Stimulated activated CD4-positive, alpha-beta T cell treated with anti-CD3 and anti-CD28 coated beads, Interleukin-4, amount 100 ng/mL, for 1 hour (primary cell): ENCODE data around the gene SDC3.

Source experiments
- DNase-seq: peaks from one replicate; pipeline ENCODE4 v3.0.0-alpha.2; 2020

Gene SDC3

DNA sequence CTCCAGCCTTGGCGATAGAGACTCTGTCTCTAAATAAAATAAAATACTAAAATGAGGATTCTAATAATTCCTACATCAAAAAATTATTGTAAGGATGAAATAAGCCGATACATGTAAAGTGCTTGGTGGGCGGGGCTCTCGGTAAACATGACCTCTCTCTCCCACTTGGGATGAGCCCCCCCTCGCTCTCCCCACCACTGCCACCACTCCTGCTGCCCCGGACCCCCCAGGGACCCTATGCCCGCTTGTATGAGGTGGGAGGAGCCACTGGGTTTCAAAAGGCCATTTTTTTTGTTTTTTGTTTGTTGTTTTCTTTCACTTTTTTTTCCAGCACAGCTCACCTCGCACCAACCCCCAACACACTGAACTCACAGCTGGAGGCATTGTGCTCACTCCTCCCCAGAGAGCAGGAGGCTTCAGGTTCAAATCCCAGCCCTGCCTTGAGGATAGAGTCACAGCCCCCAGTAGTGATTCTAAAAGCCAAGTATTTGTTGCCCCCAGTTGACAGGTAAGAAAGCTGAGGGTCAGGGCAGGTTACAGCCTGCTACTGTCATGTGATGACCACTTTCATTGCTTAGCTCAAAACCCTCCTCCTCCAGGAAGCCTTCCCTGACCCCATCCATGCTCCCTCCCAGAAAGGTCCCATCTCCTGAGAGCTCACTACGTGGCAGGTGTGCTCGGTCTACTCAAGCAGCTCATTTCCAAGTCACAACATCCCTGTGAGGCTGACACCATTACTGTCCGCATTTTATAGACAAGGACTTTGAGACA lies 4.2 kb downstream of the SDC3 start:
- DNase-seq: no peak

DNA sequence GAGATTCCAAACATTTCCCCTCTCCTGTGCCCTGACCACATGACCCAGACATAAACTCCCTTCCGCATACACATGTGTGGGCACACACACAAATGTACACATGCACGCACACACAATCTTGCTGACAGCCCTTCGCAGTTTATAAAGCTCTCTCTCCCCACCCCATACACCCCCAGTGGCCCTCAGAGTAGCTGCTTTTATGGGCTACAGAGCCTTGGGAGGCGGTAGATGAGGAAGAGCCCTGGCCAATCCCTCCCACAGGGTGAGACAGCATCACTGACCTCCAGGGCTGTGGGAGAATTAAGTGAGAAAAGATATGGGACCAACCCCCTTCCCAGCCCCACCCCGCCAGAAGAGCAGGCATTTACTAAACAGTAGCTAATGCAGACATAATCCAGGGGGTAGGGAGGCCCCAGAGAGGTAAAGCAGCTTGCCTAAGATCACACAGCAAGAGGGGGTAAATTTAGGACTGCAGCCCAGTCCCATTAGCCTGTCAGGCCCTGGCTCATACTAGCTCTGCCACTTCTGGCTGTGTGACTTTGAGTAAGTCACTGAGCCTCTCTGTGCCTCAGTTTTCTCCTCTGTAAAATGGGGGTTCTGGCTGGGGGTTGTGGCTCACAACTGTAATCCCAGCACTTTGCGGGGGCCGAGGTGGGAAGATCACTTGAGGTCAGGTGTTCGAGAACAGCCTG lies 5.1 kb downstream of the SDC3 start:
- no peak for DNase-seq

DNA sequence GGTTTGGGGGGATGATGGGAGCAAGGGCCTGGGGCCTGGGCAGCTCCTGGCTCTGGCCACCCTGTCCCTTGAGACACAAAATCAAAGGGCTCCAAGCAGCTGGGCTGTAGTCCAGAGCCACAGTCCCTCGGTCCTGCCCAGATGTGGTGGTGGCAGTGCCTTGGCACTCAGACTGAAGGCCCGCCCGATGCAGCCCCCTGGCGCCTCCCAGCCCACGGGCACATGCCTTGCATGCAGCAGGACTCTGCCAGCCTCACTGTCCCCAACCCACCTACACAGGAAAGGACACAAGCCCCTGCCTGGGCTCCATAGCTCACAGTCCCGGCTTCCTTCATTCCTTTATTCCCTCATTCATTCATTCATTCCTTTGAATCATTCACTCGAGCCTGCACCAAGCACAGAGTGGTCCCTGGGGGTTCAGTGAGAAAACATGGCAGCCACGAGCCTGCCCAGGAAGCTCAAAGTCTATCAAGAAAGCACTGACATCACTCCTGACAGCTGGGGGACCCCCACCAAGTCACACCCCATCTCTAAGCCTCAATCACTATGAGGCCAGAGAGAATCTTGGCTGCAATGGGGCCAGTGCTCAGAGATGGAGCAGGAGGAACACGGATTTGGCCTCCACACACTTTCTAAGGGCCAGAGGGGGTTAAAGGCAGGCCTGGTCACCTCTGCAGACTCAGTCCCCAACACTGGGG lies 5.8 kb downstream of the SDC3 start:
- DNase-seq: no peak

DNA sequence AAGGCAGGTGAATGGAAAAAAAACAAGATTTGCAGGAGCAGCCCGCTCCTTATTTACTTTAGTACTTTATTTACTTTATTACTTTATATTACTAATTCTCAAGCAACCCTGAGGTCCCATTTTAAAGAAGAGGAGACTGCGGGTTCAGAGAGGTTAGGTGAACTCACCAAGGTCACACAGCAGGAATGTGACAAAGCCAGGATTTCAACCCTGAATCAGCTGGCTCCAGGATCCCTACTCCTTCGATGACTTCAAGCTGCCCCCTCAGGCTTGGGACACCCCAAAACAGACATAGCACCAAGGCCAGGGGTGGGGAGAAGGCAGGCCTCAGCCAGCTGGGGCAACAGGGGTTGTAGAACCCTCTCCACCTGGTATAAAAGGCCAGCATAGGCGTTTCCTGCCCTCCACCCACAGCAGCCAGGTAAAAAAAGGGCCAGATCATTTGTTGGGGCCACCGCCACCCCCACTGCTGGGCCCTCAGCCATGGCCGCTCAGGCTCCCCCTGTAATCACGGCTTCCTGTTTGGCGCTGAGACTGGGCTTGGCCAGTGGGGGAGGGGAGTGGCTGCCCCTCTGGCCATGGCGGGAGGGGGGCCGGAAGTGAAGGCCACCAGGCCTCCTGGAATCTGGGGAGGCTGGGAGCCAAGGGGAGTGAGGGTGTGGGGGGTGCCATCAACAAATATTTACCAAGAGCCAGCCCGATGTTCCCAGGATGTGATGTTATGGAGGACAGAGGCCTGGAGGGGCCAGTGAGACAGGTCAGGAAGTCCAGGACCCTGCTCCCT lies 6.6 kb downstream of the SDC3 start:
- DNase-seq: no peak

DNA sequence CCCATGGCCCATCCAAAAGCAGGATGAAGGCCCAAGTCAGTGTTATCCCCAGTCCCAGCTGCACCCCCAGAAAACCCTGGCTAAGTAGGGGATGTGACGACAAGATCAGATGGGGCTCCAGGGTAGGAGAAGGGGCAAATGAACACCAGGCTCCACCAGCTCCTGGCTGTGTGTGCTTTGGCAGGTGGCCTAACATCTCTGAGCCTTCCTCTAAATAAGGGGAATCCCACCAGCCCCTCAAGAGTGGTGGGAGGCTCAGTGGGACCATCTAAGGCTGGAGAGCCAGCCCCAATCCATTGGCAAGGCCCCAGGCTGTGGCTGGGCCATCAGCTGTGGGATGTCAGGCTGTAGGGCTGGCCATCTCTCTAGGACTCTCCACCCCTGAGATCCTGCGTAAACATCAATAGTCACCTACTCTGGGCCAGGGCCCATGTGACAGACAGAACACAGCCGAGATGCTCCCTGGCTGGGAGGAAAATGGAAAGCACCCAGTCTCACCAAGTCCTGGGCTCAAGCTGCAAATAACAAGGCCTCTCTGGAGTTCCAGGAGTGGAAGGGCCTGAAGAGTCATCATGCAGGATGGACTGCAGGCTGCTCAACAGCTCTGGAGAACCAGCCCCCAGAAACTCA lies 7.5 kb downstream of the SDC3 start:
- DNase-seq: no peak

DNA sequence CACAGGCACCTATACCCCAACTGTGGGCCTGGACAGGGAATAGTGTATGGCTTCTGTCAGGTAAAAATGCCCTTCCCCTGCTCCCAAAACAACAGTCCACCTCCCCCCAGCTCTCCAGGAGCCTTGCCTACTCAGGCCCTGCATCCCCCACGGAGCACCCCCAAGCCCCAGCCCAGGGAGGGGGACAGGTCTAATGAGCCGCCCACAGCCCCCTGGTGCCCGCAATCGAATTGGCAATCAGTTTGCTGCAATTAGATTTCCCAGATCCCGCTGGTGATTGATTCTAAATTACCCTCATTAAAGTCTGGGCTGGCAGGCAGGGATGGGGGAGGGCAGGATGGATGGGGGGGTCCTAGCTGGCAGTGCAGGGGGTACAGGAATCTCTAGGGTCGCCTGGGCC lies 8.1 kb downstream of the SDC3 start:
- DNase-seq: no peak

DNA sequence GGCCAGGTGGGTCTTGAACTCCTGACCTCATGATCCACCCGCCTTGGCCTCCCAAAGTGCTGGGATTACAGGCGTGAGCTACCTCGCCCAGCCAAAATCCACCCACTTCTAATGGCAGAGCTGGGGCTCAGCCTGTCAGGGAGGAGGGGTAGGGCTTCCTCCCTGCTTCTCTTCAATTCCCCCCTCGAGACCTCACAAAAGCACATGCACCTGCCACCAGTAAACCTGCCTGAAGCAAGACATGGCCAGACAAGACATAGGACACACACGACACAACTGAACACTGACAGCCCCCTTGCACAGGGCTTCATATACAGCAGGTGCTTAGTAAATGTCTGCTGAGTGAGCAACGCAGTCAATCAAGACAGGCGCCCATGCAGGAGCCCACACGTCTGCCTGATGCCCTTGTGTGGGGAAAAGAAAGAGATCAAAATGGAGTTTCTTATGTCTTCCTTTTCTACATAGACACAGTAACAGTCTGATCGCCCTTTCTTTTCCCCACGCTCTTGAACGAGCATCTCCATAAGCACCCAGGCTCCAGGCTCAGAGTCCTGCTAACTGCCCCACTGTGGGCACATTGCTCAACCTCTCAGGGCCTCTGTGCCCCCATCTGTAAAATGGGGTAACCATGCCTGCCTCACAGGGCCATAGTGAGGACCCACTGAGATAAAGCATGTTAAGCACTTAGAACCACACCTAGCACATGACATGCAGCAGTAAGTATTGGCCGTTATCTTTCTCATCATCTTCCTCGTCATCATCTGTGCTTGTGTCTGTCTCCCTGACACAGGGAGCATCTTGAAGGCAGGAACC lies 8.8 kb downstream of the SDC3 start:
- no peak for DNase-seq

DNA sequence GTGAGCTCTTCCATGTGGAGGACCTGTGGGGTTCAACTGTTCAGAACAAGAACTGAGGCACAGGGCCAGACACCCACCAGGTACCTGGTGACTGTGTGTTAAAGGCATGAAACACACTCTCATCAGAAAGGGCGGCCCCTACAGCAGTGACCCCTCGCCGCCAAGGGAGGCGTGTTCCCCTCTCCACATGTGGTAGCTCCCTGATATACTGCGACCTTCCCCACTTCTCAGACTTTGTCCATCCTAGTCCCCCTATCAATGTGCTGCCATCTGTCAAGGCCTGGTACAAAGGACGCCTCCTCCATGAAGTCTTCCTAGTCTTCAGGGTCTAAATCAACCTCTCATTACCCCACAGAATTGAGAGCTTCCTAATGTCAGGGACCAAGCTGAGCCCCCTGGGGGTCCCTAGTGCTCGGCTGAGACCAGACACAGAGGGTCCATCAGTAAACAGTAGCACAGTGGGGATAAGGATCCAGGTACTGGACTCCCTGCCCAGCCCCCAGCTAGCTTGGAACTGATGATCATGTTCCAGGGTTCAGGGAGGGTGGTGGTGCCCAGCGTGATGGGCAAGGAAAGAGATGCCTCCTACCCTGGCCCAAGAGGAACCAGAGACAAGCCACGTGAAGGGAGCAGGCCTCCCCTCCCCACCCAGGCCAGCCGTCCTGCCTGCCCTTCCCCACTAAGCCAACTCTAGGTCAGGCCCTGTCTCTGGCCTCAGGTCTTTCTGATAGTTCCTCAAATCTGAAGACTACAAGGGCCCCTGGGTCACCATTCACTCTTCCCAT lies 10.3 kb downstream of the SDC3 start:
- no peak for DNase-seq

DNA sequence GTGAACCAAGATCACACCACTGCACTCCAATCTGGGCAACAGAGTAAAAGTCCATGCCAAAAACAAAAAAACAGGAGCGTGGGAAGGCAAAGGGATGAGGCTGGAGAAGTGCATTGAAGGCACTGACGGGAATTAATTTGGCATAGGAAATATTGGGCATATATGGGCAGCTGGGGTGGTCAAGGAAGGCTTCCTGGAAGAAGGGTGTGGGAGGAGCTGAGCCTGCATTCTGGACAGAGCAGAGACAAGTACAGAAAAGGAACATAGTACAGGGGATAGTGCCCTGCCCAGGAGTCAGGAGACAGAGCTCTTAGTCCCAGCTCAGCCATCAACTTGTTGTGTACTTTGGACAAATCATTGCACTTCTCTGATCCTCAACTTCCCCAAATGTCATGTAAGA lies 11.7 kb downstream of the SDC3 start:
- DNase-seq: no peak

DNA sequence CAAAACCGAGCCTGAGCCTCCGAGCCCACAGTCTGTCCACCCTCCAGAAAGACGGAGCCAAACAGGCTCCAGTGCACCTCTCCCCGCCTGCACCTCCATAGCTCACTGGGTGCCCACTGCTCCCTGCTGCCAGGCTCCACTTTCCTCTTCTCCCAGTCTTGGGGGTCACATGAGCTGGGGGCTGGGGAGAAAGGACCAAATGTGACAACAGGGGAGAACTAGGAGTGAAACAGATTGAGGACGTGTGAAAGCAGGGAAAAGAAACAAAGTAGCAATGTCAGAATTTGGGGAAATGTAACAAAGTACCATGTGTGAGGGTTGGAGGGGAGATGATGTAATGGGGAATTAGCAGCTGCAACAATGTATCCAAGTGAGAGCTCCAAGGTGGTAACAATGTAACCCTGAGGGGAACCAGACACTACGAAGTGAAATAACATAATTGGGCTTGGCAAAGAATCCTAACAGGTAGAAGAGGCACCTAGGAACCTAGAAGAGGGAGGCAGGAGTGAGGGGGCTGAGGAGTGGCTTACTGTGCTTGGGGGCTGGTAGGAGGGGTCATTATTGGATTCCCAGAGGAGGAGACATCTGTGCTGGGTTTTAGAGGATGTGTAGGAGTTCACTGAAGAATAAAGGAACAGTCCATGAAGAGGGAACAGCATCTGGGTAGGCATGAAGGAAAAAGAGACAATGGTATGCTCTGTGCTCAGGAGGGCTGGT lies 12.5 kb downstream of the SDC3 start:
- DNase-seq: no peak

DNA sequence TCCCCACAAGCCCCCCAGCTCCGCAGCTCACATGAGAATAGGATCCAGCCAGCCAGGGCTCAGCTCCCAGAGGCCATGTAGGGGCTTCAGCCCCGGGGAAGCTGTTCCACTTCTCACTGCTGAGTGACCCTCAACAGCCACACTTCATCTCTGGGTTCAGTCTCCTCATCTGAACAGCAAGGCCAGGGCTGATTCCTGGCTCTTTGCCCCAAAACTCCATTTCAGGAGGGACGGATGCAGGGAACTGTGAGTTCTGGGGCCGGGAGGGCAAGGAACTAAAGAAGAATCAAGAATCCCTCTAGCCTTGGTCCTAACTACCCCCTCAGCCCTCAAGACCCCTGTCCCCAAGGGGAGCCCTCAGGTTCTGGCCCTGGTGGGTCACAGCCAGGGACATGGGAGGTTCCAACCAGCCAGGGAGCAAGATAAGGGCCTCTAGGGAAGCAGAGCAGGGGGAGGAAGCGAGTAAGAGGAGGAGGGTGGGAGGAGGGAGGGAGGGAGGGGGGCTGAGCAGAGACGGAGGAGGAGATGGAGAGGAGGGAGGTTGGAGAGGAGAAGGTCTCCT lies 13.1 kb downstream of the SDC3 start:
- no peak for DNase-seq

DNA sequence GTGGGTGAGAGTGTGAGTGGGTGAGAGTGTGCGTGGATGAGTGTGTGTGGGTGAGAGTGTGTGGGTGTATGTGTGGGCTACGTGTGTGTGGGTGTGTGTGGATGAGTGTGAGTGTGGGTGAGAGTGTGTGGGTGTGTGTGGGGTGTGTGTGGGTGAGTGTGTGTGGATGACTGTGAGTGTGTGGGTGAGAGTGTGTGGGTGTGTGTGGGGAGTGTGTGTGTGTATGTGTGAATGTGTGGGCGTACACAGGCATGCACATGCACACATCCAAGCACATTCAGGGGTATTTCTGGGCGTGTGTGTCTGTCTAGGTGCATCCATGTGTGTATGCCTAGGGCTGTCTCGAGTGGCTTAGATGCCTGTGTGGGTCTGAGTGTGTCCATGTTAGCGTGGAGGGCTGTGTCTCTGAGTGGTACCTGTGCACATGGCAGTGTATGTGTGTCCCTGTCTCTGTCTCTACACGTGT lies 14.0 kb downstream of the SDC3 start:
- no peak for DNase-seq

DNA sequence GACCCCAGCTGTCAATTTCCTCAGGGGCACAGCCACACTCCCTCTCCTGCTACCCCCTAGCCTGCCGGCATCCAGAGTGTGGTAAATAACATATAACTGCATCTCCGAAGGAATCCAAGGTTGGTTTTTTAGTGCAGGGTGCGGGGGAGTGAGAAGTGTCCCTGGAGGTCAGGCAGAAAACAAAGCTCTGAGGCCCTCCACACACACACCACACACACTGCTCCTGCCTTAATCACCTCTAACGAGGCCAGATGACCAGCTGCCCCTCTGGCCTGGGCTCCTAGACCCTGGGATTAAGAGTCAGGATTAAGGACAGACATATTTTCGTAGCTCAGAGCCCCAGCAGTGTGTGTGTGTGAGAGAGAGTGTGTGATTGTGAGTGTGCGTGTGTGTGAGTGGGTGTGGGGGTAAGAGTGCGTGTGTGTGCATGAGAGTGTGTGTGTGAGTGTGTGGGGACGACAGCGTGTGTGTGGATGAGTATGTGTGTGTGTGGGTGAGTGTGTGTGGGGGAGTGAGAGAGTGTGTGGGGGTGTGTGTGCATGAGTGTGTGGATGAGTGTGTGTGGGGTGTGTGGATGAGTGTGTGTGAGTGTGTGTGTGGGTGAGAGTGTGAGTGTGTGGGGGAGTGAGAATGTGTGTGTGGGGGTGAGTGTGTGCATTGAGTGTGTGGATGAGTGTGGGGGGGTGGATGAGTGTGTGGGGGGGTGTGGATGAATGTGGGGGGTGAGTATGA lies 14.6 kb downstream of the SDC3 start:
- DNase-seq: no peak

DNA sequence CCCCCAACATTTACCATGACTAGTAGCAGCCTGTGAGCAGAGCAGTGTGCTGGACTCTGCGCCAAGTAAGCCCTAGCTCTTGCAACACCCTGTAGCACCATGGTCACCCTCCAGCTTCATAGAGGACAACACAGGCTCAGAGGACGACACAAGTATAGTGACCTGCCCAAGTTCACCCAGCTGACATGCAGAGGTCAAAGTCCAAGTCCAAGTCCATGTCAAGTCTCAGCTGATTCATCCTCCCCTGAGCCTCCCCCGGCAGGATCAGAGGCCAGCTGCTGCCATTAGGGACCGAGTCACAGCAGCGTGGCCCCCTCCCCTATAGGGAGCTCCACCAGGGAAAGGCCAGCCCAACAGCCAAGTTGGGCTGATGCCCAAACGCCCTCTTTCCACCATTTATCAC lies 15.9 kb downstream of the SDC3 start:
- DNase-seq: no peak

DNA sequence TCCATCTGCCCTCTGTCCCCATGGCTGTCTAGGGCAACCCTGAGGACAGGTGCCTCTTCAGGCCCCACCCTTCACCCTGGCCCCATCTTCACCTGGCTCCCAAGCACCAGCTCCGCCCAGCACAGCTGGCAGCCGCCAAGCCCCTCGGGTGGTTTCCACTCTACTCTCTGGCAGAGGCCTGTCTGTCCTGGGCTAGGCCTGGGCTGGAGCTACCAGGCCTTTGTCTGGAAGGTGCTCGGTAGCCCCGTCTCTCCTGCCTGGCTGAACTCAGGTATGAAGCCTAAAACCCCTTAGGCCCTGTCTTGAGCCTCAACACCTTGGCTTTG lies 17.4 kb downstream of the SDC3 start:
- DNase-seq: no peak

DNA sequence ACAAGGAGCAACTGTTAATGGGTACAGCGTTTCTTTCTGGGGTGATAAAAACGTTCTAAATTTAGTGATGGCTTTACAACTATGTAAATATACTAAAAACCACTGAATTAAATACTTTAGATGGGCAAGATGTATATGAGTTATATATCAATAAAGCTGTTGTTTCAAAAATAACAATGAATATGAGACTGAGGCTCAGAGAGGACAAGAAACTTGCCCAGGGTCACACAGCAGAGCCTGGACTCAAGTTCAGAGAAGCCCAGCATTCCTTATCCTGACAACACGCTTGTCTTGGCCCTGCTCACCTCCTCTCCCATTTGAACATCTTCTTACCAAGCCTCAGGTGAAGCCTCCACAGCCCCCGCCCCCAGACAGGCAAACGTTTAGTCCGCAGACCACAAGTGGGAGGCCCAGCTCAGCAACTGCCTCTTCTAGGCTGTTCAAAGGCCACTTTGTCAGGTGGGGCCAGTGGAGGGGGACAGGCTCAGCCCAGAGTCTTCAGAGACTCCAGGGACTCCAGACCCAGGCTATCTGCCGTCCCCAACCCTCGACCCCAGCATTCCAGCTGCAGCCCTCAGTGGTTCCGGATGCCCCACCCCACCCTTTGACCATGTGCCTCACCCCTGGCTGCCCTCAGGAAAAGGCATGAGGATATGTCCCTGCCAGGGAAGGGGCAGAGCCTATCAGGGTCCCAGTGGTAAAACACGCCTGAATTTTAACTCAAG lies 17.9 kb downstream of the SDC3 start:
- no peak for DNase-seq

DNA sequence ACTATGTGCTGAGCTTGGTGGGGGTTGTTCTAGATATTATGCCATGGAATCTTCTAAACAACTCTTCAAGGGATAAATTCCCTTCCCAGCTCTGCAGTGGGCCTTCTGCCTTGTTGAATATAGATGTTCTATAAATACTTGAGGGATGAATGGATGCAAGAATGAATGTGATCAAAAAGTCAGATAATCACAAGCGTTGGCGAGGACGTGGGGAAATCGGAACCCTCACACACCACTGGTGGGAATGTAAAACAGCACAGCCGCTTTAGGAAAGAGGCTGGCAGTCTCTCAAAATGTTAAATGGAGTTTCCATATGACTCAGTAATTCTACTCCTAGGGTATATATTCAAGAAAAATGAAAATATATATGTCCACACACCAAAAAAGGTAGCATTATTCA lies 19.0 kb downstream of the SDC3 start:
- DNase-seq: no peak

DNA sequence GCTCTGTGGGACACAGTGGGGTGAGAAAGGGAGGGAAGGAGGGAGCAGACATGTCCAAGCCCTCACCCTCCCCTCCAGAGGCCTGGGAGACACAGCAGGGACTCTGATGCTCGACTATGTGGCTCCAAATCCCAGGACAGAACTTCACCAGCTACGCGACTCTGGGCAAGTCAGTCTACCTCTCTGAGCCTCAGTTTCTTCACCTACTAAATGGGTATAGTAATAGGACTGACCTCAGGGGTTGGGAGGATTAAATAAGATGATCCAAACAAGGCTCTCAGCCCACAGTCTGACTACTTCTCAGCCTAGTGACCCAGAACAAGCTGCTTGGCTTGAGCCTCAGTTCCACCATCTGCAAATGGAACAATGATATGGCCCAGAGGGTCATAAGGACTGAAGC lies 19.6 kb downstream of the SDC3 start:
- no peak for DNase-seq

DNA sequence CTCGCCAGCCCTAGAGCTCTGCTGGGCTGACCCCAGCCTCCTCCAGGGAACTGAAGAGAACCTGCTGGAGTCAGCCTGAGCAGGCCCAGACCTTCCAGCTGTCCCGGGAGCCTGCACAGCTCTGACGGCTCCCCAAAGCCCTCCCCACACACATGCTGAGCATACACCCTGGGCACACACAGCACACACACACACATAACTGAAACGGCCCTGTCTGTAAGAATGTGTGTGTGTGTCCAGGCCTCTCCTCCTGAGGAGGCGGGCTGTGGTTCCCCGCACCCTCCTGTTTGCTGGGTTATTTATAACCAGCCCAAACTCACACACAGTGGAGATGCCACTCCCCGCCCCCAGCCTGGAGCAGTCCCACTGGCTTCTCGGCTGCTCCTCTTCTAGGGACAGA lies 20.2 kb downstream of the SDC3 start:
- no peak for DNase-seq
